GM19324 (cell line): Measurements from ENCODE around the gene AFF3.
"Not testable (repeated sequence)": the region's sequence is repeated elsewhere in the genome, so short reads cannot be mapped to it uniquely, and the experiment has no call there.

ENCODE experiments used
- ATAC-seq: cut with Tn5 transposase; IDR thresholded peaks from one replicate; pipeline ENCODE4 v1.9.1; 2021; ENCODE audit warnings: mild to moderate bottlenecking, moderate library complexity; ENCODE audit not compliant: unreplicated experiment, low FRiP score

Gene AFF3

DNA sequence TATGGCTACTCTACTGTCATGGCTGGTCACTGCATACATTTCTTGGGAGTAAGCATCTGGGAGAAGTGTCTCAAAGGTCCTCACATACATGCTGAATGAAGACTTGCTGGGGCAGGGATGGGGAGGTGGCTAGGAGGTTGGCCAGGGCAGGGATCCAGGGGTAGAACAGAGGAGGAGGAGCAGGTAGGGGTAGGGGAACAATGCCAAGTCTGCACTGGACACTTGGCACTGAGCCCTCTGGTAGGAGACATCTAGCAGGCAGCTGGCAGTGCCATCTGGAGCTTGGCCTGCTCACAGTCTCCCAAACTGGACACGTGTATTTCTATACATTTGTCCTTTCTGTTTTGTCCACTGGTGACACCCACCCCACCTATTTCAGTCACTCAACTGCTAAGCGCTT, 589.9 kb downstream of the AFF3 start:
- no peak for ATAC-seq

DNA sequence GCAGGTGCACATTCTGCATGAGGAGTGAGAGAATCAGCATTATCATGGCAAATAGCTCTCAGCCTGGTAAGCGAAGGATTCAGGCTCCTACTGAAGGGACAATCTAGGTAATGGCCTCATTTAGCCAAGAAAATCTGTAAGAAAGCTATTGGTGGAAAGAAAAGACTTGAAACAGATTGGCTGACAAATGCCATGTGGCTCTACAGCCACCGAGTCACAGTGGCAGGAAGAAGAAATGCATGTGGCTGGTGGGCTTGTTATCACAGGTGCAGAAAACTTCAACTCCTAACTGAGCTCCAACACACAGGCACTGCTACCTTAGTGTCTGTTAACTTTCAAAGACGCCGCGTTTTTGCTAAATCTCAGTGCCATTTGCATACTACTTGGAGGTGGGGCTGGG, 592.0 kb downstream of the AFF3 start:
- ATAC-seq = no peak

DNA sequence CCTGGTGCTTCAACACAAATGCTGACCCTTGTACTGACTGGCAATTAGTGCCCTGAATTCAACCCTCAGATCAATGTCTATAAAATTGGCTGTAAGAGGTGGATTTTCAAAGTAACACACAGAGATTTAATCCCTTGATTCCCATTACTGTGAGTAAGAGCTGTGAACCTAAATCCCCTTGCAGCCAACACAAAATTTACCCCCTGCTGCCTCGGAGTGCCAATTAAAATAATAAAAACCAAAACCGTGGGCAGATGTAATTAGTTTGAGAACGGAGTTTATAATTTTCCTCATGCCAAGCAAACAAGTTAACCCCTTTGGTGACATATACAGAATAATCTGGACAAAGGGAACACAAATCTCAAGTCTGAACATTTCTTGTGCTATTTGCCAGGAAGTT, 596.8 kb downstream of the AFF3 start:
- ATAC-seq = no peak

DNA sequence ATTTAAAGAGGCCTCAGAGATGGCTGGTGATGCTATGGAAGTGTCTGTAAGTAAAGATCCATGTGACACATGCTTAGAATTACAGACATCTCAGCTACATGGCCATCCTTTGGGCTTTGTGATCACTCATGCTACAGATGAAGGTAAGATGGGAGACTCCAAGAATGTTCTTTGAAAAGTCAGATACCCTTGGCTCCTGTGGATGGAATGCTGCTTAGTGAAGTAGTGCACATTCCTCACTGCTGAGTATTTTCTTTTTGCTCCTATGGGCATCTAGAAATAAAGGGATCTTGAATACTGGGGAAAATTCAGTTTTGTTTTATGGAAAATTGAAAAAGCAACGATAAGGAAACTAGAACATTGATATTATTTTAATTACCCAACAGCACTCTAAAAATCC, 597.3 kb downstream of the AFF3 start:
- ATAC-seq = no peak

DNA sequence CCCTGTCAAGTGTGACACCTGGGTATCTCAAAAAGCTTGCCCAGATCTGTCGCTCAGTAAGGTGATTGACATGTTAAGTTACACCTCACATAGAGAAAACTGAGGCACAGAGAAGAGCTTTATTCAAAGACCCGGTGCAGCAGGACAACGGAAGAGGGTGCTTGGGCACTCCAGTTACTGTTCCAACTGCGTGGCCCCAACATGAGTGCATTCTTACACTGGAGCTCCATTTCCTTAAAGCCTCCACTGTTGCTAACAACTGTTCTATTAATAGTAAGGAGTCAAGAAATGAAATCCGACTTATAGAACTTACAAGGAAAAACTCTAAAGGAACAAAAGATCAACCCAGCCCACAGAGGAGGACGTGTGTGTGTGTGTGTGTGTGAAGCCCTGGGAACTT, 597.8 kb downstream of the AFF3 start:
- ATAC-seq = no peak

DNA sequence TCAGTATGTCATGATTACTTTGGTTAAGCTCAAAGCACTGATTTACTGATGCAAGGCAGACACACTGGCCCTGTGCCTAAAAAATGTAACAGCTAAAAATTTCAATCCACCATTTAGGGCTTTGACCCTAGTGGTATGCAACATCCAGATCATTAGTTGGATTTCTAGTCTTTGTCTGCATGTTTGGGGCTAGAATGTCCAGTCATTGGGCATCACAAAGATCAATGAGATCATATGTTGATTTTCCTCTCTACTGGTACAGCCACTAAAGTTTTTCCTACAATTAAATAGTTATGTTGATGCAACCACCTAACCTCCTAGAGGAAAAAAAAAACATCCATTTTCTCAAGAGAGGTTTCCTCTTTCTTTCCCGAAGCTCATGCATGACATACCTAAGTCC, 599.1 kb downstream of the AFF3 start:
- no peak for ATAC-seq

DNA sequence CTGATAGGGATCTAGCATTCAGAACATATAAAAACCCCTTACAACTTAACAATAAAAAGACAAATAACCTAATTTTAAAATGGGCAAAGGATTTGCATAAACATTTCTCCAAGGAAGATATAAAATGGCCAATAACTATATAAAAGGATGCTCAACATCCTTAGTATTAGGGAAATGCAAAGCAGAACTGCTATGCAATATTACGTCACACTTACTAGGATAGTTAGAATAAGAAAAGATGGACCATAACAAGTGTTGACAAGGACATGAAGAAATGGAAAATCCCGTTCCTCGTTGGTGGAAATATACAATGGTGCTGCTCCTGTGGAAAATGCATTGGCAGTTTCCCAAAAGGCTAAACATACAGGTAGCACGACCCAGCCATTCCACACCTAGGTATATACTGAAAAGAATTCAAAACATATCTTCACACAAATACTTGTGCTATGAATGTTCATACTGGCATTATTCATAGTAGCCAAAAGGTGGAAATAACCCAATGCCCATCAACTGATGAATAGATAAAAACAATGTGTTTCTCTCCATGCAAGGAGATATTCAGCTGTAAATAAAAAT, 604.4 kb downstream of the AFF3 start:
- no peak for ATAC-seq

DNA sequence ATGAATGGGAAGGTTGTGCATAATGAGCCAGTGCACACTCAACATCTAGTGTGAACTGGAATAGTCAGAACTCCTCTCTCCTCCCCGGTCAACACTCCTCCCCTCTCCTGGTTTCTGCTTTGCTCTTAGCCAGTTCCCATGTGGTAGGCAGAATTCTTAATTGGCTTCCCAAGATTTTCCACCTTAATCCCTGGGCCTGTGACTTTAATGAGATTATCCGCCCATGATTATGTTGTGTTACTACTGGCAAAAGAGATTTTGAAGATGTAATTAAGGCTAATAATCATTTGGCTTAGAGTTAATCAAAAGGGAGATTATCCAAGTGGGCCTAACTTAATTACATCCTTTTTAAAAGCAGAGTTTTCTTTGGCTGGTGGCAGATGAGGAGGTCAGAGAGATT, 618.3 kb downstream of the AFF3 start:
- ATAC-seq = no peak

DNA sequence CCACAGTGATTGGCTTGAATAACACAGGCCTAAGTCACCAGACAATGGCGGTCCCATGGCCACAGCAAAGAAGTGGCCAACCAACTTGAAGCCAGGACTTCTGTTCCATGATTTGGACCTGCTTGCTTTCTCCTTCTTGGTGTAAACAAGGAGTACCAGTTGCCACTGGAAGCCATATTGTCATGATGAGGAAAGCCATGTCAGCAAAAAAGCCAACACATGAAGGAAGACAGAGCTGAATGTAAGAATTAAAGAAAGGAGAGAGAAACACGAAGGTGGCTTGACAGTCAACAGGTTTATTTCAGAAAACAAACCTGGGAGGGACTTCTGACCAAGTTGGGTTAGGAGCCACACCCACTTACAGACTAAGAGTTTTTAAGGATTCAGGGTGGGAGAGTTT, 620.2 kb downstream of the AFF3 start:
- ATAC-seq = no peak

DNA sequence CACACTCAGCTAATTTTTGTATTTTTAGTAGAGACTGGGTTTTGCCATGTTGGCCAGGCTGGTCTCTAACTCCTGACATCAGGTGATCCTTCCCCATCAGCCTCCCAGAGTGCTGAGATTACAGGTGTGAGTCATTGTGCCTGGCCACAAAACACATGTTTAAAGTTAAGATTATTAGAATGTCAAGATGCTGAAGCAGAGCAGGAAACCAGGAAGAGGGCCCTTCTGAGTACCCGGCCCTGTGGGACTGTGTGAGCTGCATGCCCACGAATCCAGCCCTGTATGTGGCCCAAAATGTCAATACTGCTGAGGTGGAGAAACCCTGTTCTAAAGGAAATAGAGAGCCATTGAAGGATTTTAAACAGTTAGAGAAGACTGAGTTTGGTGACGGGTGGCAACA, 621.6 kb downstream of the AFF3 start:
- no peak for ATAC-seq

DNA sequence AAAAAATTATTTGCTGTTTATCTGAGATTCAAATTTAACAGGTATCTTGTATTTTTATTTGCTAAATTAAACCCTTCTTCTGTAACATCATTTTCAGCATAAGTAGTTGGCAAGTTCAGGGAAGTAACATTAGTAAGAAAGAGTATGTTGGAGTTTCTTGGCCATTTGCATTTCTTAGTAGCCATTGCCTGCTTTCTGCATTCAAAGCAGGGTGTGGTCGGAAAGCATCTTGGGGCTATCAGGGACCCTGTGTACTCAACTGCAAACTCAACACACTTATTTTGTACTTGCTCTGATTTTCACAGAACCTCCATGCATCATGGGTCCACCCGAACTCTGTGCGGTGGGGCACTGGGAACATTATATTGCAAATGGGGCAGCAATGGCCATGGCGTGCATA, 622.2 kb downstream of the AFF3 start:
- no peak for ATAC-seq

DNA sequence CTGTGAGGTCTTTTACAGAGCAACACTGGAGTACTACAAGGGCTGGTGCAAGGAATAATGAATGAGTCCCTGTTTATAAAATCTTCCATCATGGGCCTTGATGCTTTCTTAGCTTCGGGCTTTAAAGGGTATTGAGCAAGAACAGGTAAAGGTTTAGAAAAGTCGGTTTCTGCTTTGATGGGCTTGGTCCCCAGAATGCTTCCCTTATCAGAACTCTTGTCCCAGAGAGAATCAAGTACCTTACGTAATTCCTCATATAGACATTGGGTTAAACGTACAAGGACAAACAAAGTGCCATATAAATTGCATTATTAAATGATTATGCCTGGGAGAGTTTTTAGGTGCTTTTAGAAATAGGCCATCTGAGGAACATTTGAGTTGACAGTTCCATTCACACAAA, 628.0 kb downstream of the AFF3 start:
- ATAC-seq = no peak

DNA sequence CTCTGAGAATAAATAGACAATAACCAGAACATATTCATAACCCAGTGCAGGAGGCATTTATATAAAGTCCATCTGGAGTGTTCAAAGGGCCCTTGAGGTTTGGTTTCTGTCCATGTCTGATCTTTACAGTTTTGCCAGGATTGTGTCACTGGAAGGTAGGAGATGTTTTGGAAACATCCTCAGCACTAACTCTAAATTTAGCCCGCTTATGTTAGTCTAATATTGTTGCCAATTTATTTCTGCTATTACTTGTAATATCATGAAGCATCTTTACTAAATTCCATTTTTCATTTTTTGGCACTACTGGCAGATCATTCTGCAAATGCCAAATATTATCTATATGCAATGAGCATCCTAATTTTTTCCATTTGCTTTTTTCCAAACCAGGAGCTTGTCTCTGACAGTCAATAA, 630.2 kb downstream of the AFF3 start:
- ATAC-seq = no peak

DNA sequence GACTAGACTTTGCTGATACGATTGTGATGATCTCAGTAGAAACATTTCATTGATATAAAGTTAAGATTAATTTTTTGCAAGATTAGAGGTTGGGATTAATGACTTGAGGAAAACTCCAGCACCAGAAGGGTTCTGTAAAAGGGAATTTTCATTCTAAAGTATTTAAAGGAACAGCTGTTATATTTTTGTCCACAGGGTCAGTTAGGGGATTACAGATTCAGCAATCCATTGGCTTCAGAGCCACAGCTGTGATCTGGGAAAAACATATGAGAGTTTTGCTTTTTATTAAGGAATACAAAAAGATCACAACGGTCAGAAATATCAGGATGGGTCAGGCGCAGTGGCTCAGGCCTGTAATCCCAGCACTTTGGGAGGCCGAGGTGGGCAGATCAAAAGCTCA, 633.0 kb downstream of the AFF3 start:
- ATAC-seq = no peak

DNA sequence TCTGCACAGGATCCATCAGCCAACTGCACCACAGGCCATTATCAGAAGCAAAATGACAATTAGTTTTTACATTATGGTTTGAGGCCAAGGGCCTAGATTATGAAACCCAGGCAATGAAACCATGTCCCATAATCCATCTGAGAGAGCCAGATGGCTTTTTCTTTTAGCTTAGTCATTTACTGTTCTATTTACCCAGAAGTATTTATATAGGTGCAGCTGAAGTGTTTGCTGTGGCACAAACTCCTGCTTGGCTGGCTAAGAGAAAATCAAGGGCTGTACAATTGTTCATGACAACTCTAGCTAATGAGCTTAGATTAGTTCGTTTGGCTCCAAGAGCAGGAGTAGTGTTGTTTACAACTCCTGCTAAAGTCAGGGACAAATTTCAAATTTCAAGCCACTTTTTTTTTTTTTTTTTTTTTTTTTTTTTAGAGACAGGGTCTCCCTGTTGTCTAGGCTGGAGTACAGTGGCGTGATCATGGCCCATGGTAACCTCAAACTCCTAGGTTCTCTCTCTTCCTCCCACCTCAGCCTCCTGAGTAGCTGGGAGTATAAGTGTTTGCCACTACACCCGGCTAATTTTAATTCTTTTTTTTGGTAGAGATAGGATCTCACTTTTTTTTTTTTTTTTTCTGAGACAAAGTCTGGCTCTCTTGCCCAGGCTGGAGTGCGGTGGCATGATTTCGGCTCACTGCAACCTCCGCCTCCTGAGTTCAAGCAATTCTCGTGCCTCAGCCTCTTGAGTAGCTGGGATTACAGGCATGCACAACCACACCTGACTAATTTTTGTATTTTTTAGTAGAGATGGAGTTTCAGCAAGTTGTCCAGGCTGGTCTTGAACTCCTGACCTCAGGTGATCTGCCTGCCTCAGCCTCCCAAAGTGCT, 634.2 kb downstream of the AFF3 start:
- ATAC-seq = no peak

DNA sequence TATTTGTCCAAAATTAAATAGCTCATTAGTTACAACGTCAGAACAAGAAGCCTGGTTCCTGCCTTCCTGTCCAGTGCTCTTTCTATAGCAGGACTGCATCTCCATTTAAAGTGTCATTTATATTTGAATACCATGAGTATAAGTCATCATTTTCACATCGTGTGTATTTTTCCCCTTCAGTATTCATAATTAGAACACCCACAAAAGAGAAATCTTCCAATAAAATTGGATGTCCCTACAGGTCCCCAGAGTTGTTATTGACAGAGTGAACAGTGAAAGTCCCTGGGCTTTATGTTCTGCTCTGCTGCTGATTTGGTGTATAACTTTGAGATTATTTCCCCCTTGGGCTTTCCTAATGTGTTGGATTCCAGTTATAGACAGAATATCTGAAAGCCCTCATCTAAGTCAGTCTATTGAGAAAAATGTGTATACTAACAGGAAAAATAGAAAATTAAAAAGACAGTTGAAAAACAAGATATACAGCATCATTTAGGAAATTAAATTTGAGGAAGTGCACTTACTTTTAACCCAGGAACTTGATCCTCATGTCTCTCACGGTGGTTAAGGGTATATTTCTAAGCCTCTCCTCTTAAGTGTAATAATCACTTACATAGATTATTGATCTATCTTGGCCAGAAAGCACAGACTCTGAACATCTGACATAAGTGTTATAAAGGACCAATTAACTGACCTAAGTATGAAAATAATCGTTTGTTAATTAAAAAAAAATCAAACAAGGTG, 637.4 kb downstream of the AFF3 start:
- ATAC-seq = no peak

DNA sequence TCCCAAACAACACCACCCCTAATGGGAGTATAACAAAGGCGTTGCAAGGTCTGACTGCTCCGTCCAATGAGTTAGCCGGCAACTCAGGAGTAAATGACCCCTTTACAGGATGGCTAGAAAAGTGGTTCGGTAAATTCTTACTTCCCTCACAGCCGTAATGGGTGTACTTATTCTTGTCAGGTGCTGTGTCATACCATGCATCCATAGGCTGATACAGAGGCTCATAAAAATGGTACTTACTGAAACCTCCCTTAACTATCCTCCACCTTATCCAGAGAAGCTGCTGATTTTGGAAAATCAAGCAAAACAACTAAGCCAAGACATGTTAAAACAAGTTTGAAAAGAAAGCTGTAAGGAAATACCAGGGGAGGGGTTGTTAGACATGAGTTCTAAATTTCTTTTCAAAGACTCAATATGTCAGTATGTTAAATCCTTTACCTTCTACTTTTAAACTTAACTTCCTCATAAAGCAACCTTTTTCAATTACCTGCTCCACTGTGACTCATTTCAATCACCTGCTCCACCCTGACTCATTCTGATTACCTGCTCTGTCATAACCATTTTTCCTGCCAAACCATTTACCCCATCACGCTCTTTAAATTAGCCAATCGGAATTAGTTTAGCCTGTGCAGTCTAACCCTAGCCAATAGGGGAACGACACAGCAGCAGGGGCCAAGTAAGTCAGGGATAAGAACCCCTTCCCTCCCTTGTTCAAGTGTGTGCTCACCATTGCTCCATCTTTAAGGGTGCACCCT, 638.6 kb downstream of the AFF3 start:
- ATAC-seq = not testable (repeated sequence)

DNA sequence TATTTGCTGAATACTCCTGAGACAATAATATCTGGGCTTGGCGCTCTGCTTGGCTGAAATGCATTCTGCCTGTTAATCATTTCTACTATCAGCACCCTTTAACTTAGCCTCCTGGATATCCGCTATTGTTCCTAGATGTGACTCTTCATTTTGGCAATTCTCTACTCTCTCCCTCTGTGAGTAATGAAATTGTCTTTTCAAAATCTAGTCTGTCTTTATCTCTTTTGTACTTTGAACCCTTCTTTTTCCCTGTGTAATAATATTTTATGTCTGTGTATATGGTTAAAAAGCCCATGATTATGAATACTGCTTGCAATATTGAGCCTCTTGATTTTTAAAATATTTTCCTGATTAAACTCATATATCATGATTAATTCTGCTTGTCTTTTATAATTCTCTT, 646.4 kb downstream of the AFF3 start:
- no peak for ATAC-seq
